Testis (tissue), 3 donors: ENCODE results near the gene SYT1. TPM values are rescaled to one million over a fixed set of nuclear protein-coding genes. Genes with fewer than 3 reads are reported as not detected.

Source experiments
- DNase-seq: peaks from one replicate; pipeline ENCODE4 v3.0.0-alpha.2; 2019
- H3K27ac ChIP-seq, 2 donors: fragments of 200-600 bp; sonication (generic); one replicate each; pipeline ENCODE4 v1.5.1; 2019
- H3K27me3 ChIP-seq: fragments of 200-600 bp; sonication (generic); one replicate; pipeline ENCODE4 v1.5.1; 2019
- H3K36me3 ChIP-seq: fragments of 200-600 bp; sonication (generic); one replicate; pipeline ENCODE4 v1.5.1; 2017; ENCODE audit warnings: low read depth; ENCODE audit errors: missing control alignments
- H3K4me1 ChIP-seq: fragments of 200-600 bp; sonication (generic); one replicate; pipeline ENCODE4 v1.5.1; 2019
- H3K4me3 ChIP-seq, 2 donors: fragments of 200-600 bp; sonication (generic); one replicate each; pipeline ENCODE4 v1.5.1; 2017 to 2019
- H3K9me3 ChIP-seq: fragments of 200-600 bp; sonication (generic); one replicate; pipeline ENCODE4 v1.5.1; 2017
- POLR2A ChIP-seq: fragments of 450-650 bp; IDR thresholded peaks from one replicate; pipeline ENCODE4 v1.6.1; 2017; ENCODE audit warnings: antibody characterized with exemption, mild to moderate bottlenecking, moderate library complexity
- WGBS, 2 donors: methylation state at CpG; one replicate each; pipeline ENCODE4 v1.1.5; 2018; 5-methylcytosine and 5-hydroxymethylcytosine counted together
- intact Hi-C: fragments of 100-400 bp; cut with DNase I; formaldehyde crosslinking; loops from one replicate; pipeline ENCODE4 v1.15.1; 2023; ENCODE audit warnings: low total_unique reads
- polyA plus RNA-seq: library from polyadenylated mRNA; stranded (reverse); fragments of 350-450 nt; fragmentation: Illumina TruSeq; extraction: RNeasy Lipid Tissue Mini Kit (QIAGEN cat#74804); gene quantifications from one replicate; pipeline ENCODE4 v1.2.3, GENCODE V29; 2014; ENCODE audit warnings: low read depth, low replicate concordance; ENCODE audit not compliant: insufficient read depth
- total RNA-seq, 2 donors: library from RNA; depleted of rRNA; stranded (reverse); fragments of >200 nt; gene quantifications; one replicate each; pipeline ENCODE4 v1.2.3, GENCODE V29; 2016
- TF ChIP-seq, protein P1 (sequence below), 3 experiments: fragments of 450-650 bp in 2 of 3; fragments of 200-600 bp in 1 of 3; sonication (generic) in 1 of 3; IDR thresholded peaks; one replicate each; pipeline ENCODE4 v1.5.1; 2016 to 2019; ENCODE audit warnings: antibody characterized with exemption in 3 of 3, mild to moderate bottlenecking in 2 of 3, moderate library complexity in 1 of 3

Gene SYT1
- total and polyA plus RNA-seq, 3 donors from 2014 or later = 1.1 to 1.7 (median 1.3) TPM

DNA sequence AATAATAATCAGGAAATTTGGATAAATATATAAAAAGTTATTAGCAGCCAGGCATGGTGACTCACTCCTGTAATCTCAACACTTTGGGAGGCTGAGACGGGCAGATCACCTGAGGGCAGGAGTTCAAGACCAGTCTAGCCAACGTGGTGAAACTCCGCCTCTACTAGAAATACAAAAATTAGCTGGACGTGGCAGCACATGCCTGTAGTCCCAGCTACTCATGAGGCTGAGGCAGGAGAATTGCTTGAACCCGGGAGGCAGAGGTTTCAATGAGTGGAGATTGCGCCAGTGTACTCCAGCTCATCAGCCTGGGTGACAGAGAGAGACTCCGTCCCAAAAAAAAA lies 64.5 kb downstream of the SYT1 start:
- H3K4me1 ChIP-seq = no peaks in the 10 kb centered on the region
- H3K36me3 ChIP-seq = no peaks in the 10 kb centered on the region
- no peak overlapping the region for H3K27ac ChIP-seq
- H3K9me3 ChIP-seq = no peaks in the 10 kb centered on the region
- no peak for DNase-seq
- TF ChIP-seq, protein P1, sequence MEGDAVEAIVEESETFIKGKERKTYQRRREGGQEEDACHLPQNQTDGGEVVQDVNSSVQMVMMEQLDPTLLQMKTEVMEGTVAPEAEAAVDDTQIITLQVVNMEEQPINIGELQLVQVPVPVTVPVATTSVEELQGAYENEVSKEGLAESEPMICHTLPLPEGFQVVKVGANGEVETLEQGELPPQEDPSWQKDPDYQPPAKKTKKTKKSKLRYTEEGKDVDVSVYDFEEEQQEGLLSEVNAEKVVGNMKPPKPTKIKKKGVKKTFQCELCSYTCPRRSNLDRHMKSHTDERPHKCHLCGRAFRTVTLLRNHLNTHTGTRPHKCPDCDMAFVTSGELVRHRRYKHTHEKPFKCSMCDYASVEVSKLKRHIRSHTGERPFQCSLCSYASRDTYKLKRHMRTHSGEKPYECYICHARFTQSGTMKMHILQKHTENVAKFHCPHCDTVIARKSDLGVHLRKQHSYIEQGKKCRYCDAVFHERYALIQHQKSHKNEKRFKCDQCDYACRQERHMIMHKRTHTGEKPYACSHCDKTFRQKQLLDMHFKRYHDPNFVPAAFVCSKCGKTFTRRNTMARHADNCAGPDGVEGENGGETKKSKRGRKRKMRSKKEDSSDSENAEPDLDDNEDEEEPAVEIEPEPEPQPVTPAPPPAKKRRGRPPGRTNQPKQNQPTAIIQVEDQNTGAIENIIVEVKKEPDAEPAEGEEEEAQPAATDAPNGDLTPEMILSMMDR (IDR thresholded peaks at IDR 0.05) = no peak
- TF ChIP-seq POLR2A = no peak
- no peaks in the 10 kb centered on the region for H3K27me3 ChIP-seq
- no peak overlapping the region for H3K4me3 ChIP-seq
- intact Hi-C loops = no loop called here
- 87 to 91% methylated on average over 7 of the region's 7 CpGs for WGBS, 2 donors

DNA sequence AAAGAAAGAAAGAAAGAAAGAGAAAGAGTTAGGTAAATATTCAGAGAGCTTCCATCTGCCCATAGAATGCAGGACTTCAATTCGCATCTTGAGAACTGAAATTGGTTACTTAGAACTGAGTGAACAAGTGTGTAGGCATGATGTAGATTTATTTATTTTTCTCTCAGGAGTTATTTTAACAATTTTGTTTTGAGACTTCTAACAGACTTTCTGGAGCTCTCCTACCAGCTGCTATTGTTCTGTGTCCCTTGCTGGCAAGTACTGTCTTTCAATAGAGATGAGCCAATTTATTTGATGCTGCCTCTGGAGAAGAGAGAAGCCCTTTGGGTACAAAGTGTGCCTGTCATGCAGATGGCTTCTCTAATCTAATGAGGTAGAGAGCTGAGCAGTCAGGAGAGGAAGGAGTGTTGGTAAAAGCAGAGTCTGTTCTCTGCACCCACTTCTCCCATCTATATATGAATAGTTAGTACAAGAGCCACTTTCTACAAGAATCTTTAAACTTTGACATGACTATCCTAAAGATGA lies 67.0 kb downstream of the SYT1 start:
- Histone ChIP-seq H3K27me3 (no peaks in the 10 kb centered on the region), H3K4me3 (no peak overlapping the region), H3K4me1 (no peaks in the 10 kb centered on the region), H3K9me3 (no peaks in the 10 kb centered on the region), H3K27ac (no peak overlapping the region), H3K36me3 (no peaks in the 10 kb centered on the region)
- intact Hi-C loops = no loop called here
- TF ChIP-seq, protein P1 (IDR thresholded peaks at IDR 0.05) = no peak
- TF ChIP-seq POLR2A = no peak
- no peak for DNase-seq
- 79 to 100% methylated on average over 1 of the region's 1 CpG for WGBS, 2 donors

DNA sequence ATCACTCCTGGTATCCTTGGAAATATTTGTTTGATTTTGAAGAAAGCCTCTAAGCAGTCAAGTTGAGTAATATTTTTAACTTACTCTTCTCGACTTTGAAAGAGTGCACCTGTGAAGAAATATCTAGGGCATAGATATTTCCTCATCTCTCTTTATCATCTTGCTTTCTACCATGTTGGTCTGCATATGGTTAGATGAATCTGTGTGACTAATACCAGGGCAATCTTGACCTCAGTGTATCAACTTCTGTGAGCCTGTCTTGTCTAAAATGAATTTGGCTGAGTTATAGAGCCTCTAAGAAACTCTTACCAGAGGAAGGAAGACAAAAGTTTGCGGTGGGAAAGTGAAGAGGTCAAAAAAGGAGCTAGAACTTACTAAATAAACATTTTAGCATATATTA lies 68.4 kb downstream of the SYT1 start:
- Histone ChIP-seq H3K4me1 (no peaks in the 10 kb centered on the region), H3K27me3 (no peaks in the 10 kb centered on the region), H3K27ac (no peak overlapping the region), H3K4me3 (no peak overlapping the region), H3K9me3 (no peaks in the 10 kb centered on the region), H3K36me3 (no peaks in the 10 kb centered on the region)
- TF ChIP-seq, protein P1 (IDR thresholded peaks at IDR 0.05) = no peak
- TF ChIP-seq POLR2A = no peak
- intact Hi-C loops = no loop called here
- 83 to 87% methylated on average over 2 of the region's 2 CpGs for WGBS, 2 donors
- no peak for DNase-seq

DNA sequence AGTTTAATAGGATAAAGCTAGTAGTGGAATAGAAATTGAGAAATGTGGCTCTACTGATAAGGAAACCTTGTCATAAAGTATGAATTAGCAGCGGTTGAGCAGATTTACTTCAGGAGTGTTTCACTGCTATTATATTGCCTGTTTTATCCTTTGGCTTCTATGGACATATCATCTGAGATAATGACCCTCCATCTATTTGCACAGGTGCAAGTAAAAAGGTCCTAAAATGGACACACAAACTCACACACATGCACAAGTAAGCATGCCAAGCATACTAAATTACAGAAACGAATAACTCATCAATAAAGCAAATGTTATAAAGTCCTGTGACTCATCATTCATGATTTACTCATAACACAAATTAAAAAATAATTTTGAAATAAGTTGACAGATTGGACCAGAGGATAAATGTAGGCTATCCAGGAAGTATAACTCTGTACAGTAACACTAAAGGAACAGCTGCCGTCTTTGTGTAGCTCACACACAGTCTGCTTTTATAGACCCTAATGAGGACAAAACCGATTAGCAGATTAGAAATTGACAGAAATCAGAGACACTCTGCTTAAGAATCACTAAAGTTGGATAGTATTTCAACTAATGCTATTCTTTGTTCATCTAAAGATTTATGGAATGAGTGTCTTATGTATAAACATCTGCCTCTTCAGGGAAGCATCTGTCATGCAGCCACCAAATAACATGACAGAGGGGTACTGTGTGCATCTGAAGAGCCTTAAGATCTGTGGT lies 73.9 kb downstream of the SYT1 start:
- TF ChIP-seq, protein P1 (IDR thresholded peaks at IDR 0.05) = no peak
- no peak for TF ChIP-seq POLR2A
- Histone ChIP-seq H3K27me3 (no peaks in the 10 kb centered on the region), H3K36me3 (no peaks in the 10 kb centered on the region), H3K4me1 (no peaks in the 10 kb centered on the region), H3K27ac (no peak overlapping the region), H3K9me3 (no peaks in the 10 kb centered on the region), H3K4me3 (no peak overlapping the region)
- intact Hi-C loops = no loop called here
- 83 to 86% methylated on average over 4 of the region's 4 CpGs for WGBS, 2 donors
- no peak for DNase-seq

DNA sequence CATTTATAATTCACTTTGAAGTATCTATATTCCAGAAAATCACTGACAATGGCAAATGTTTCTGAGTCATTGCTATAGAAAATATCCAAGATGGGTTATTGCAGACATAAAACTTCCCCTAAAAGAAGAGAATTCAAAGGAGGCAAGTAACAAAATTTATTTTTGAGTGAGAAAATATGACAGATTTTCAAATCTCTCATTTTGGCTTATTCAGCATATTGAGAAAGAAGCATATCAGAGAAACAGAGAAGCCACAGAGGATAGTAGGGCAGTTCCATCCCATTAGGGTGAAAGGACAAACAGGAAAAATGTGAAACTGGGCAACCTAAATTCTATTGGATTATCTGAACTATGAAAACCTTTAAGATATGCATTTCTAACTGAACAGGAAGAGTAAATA lies 85.0 kb downstream of the SYT1 start:
- Histone ChIP-seq H3K27me3 (no peaks in the 10 kb centered on the region), H3K27ac (no peak overlapping the region), H3K4me3 (no peak overlapping the region), H3K9me3 (no peaks in the 10 kb centered on the region), H3K4me1 (no peaks in the 10 kb centered on the region), H3K36me3 (no peaks in the 10 kb centered on the region)
- intact Hi-C loops = no loop called here
- TF ChIP-seq POLR2A = no peak
- TF ChIP-seq, protein P1 (IDR thresholded peaks at IDR 0.05) = no peak
- DNase-seq = no peak
